ENCODE measurements around the gene MCAT. TPM values are rescaled to one million over a fixed set of nuclear protein-coding genes. Genes with fewer than 3 reads are reported as not detected.

Gene MCAT
- total RNA-seq, 2 experiments from 2014 or later: 8.5 to 8.8 TPM

DNA sequence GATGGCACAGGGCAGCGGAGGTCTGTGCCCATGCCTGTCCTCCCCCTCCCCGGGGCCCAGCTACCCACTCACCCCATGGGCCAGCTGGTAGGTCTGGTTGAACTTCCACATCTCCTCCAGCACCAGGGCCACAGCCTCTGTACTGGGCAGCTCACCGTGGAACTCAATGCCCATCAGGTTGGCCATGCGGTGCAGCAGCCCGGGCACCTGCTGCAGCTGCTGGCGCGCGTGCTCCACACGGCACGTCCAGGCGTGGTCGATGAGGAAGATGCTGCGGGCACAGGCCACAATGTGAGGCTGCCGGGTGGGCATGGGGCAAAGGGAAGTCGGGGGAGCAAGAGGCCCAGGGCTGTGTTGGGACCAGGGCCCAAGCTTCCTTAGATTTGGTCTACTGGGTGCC lies 37.5 kb upstream of the MCAT start:
- CTCF ChIA-PET: interaction anchor here (0.5 kb wide), 1 partner anchor 45 kb away, joined by 3 read pairs; no protein-coding TSS in a partner anchor
- POLR2A ChIA-PET: interaction anchor here (0.8 to 1.4 kb wide), 3 partner anchors 10 to 37 kb away, joined by 3 to 4 read pairs (median 3); partner anchors contain the start of gene MCAT
- no peak for DNase-seq
- Mint-ChIP-seq H3K9me3 (no peaks in the 10 kb centered on the region), H3K4me3 (no peak overlapping the region), H3K4me1 (peaks cover 22% of the 10 kb centered on the region), H3K27ac (no peak overlapping the region), H3K27me3 (no peaks in the 10 kb centered on the region), H3K36me3 (ENCODE audit: low read depth) (peaks cover 35% of the 10 kb centered on the region)

- peaks cover 16% of the 10 kb centered on the region for H3K4me1 Mint-ChIP-seq
- no peak overlapping the region for H3K4me3 Mint-ChIP-seq
- H3K36me3 Mint-ChIP-seq (ENCODE audit: low read depth): peaks cover 35% of the 10 kb centered on the region
- no peaks in the 10 kb centered on the region for H3K9me3 Mint-ChIP-seq
- no peak overlapping the region for H3K27ac Mint-ChIP-seq
- H3K27me3 Mint-ChIP-seq: no peaks in the 10 kb centered on the region
- CTCF ChIA-PET: no interaction called here
- no peak for DNase-seq
- POLR2A ChIA-PET: interaction anchor here (1.1 to 1.2 kb wide), 2 partner anchors 25 to 564 kb away, joined by 3 read pairs; no protein-coding TSS in a partner anchor
Measured at GRCh38 chr22:43179911-43180195, 36.7 kb upstream of the MCAT start.

DNA sequence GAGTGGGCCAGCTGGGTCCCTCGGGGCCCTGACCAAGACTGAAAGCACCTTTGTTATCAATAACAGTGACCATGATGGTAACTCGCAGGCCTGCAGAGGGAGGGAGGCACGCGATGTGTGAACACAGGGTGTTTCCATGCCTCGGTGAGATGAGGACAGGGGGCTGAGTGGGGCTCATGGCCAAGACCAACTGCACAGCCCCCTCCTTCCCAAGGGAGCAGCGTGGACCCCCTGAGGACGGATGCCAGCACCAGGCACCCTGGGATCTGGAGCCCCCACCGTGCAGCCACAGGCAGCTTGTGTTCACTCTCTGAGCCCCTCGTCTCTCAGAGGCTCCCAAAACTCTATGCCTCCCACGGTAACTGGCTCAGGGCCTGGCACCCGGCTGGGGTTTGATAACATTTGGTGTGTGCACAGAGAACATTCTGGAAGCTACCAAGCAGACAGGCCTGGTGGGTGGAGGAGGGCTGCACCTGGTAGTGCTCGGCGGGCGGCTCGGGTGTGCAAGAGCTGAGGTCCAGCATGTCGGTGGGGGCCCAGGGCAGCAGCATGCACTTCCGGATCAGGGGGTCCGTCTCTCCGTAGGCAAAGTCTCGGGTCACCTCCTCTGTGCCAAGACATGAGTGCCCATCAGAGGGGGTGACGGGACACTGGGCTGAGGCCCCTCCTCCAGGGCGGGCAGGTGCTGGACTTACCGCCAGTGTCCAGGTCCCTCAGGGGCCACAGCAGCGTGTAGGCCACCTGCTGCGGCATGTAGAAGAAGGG lies 36.1 kb upstream of the MCAT start:
- peaks cover 35% of the 10 kb centered on the region for H3K36me3 Mint-ChIP-seq (ENCODE audit: low read depth)
- no peak overlapping the region for H3K4me3 Mint-ChIP-seq
- H3K27ac Mint-ChIP-seq: no peak overlapping the region
- ChIA-PET POLR2A (interaction anchor here (1.2 kb wide), 1 partner anchor 564 kb away, joined by 3 read pairs; no protein-coding TSS in a partner anchor), CTCF (interaction anchor here (1.0 kb wide), 1 partner anchor 8 kb away, joined by 4 read pairs; no protein-coding TSS in a partner anchor)
- H3K9me3 Mint-ChIP-seq: no peaks in the 10 kb centered on the region
- H3K4me1 Mint-ChIP-seq: peaks cover 11% of the 10 kb centered on the region
- DNase-seq: no peak
- H3K27me3 Mint-ChIP-seq: no peaks in the 10 kb centered on the region

GRCh38 chr22:43177479-43177878 lies 34.3 kb upstream of the MCAT start:
- H3K27ac Mint-ChIP-seq: no peak overlapping the region
- no peaks in the 10 kb centered on the region for H3K27me3 Mint-ChIP-seq
- no peaks in the 10 kb centered on the region for H3K9me3 Mint-ChIP-seq
- H3K36me3 Mint-ChIP-seq (ENCODE audit: low read depth): peaks cover 43% of the 10 kb centered on the region
- no peak overlapping the region for H3K4me3 Mint-ChIP-seq
- POLR2A ChIA-PET: no interaction called here
- DNase-seq: no peak
- peaks cover 1% of the 10 kb centered on the region for H3K4me1 Mint-ChIP-seq
- CTCF ChIA-PET: no interaction called here

GRCh38 chr22:43176090-43176489 lies 32.9 kb upstream of the MCAT start:
- no peak for DNase-seq
- Mint-ChIP-seq H3K27ac (no peak overlapping the region), H3K9me3 (no peaks in the 10 kb centered on the region), H3K4me3 (no peak overlapping the region), H3K27me3 (no peaks in the 10 kb centered on the region), H3K36me3 (ENCODE audit: low read depth) (peaks cover 42% of the 10 kb centered on the region), H3K4me1 (peaks cover 6% of the 10 kb centered on the region)
- ChIA-PET CTCF (no interaction called here), POLR2A (no interaction called here)

- no peak overlapping the region for H3K4me3 Mint-ChIP-seq
- H3K4me1 Mint-ChIP-seq: peaks cover 13% of the 10 kb centered on the region
- ChIA-PET CTCF (no interaction called here), POLR2A (interaction anchor here (1.2 kb wide), 1 partner anchor 10 kb away, joined by 3 read pairs; no protein-coding TSS in a partner anchor)
- DNase-seq: no peak
- no peaks in the 10 kb centered on the region for H3K27me3 Mint-ChIP-seq
- H3K27ac Mint-ChIP-seq: no peak overlapping the region
- H3K36me3 Mint-ChIP-seq (ENCODE audit: low read depth): peaks cover 40% of the 10 kb centered on the region
- H3K9me3 Mint-ChIP-seq: no peaks in the 10 kb centered on the region
Measured at GRCh38 chr22:43174941-43175531, 31.8 kb upstream of the MCAT start.

GRCh38 chr22:43173976-43174720 lies 30.9 kb upstream of the MCAT start:
- CTCF ChIA-PET: no interaction called here
- no peak for DNase-seq
- H3K36me3 Mint-ChIP-seq (ENCODE audit: low read depth): peaks cover 34% of the 10 kb centered on the region
- H3K9me3 Mint-ChIP-seq: no peaks in the 10 kb centered on the region
- no peaks in the 10 kb centered on the region for H3K27me3 Mint-ChIP-seq
- no peak overlapping the region for H3K27ac Mint-ChIP-seq
- no peak overlapping the region for H3K4me3 Mint-ChIP-seq
- H3K4me1 Mint-ChIP-seq: peaks cover 13% of the 10 kb centered on the region
- POLR2A ChIA-PET: interaction anchor here (1.2 kb wide), 1 partner anchor 11 kb away, joined by 3 read pairs; no protein-coding TSS in a partner anchor

GRCh38 chr22:43173566-43173965 lies 30.4 kb upstream of the MCAT start:
- Mint-ChIP-seq H3K9me3 (no peaks in the 10 kb centered on the region), H3K27ac (no peak overlapping the region), H3K27me3 (no peaks in the 10 kb centered on the region), H3K4me3 (no peak overlapping the region), H3K4me1 (peaks cover 16% of the 10 kb centered on the region), H3K36me3 (ENCODE audit: low read depth) (peaks cover 32% of the 10 kb centered on the region)
- POLR2A ChIA-PET: interaction anchor here (1.2 kb wide), 1 partner anchor 11 kb away, joined by 3 read pairs; no protein-coding TSS in a partner anchor
- no peak for DNase-seq
- CTCF ChIA-PET: no interaction called here

- H3K9me3 Mint-ChIP-seq: no peaks in the 10 kb centered on the region
- peaks cover 28% of the 10 kb centered on the region for H3K36me3 Mint-ChIP-seq (ENCODE audit: low read depth)
- DNase-seq: no peak
- no peak overlapping the region for H3K27ac Mint-ChIP-seq
- no peaks in the 10 kb centered on the region for H3K27me3 Mint-ChIP-seq
- peaks cover 16% of the 10 kb centered on the region for H3K4me1 Mint-ChIP-seq
- no peak overlapping the region for H3K4me3 Mint-ChIP-seq
- ChIA-PET CTCF (no interaction called here), POLR2A (no interaction called here)
Measured at GRCh38 chr22:43172191-43172590, 29.0 kb upstream of the MCAT start.

GRCh38 chr22:43171607-43172006 lies 28.4 kb upstream of the MCAT start:
- Mint-ChIP-seq H3K27ac (no peak overlapping the region), H3K4me3 (no peak overlapping the region), H3K36me3 (ENCODE audit: low read depth) (peaks cover 28% of the 10 kb centered on the region), H3K9me3 (no peaks in the 10 kb centered on the region), H3K27me3 (no peaks in the 10 kb centered on the region), H3K4me1 (peaks cover 16% of the 10 kb centered on the region)
- POLR2A ChIA-PET: interaction anchor here (1.3 kb wide), 1 partner anchor 9 kb away, joined by 4 read pairs; no protein-coding TSS in a partner anchor
- DNase-seq: no peak
- CTCF ChIA-PET: no interaction called here

GRCh38 chr22:43171019-43171491 lies 27.9 kb upstream of the MCAT start:
- DNase-seq: no peak
- H3K27ac Mint-ChIP-seq: peak overlapping the region; percentile 64

GRCh38 chr22:43170131-43170480 lies 26.9 kb upstream of the MCAT start:
- peaks cover 31% of the 10 kb centered on the region for H3K36me3 Mint-ChIP-seq (ENCODE audit: low read depth)
- H3K4me3 Mint-ChIP-seq: no peak overlapping the region
- CTCF ChIA-PET: no interaction called here
- H3K9me3 Mint-ChIP-seq: no peaks in the 10 kb centered on the region
- DNase-seq: no peak
- H3K27ac Mint-ChIP-seq: no peak overlapping the region
- H3K27me3 Mint-ChIP-seq: no peaks in the 10 kb centered on the region
- POLR2A ChIA-PET: interaction anchor here (1.1 kb wide), 1 partner anchor 16 kb away, joined by 3 read pairs; no protein-coding TSS in a partner anchor
- H3K4me1 Mint-ChIP-seq: peaks cover 16% of the 10 kb centered on the region

More at GRCh38 chr22:43171019-43171491, 27.9 kb upstream of the MCAT start:
- CTCF ChIA-PET: no interaction called here
- POLR2A ChIA-PET: interaction anchor here (1.3 kb wide), 1 partner anchor 9 kb away, joined by 4 read pairs; no protein-coding TSS in a partner anchor
- Mint-ChIP-seq H3K27me3 (no peaks in the 10 kb centered on the region), H3K9me3 (no peaks in the 10 kb centered on the region), H3K4me3 (no peak overlapping the region), H3K36me3 (ENCODE audit: low read depth) (peaks cover 32% of the 10 kb centered on the region), H3K4me1 (peaks cover 16% of the 10 kb centered on the region)
